Activated naive CD4-positive, alpha-beta T cell treated with anti-CD3 and anti-CD28 coated beads, Interleukin-2, amount 50 U/mL, for 16 hours (primary cell): ENCODE measurements around the gene DDR2.

ENCODE experiments used
- DNase-seq: peaks from one replicate; pipeline ENCODE4 v3.0.0-alpha.2; 2020

DDR2 gene

DNA sequence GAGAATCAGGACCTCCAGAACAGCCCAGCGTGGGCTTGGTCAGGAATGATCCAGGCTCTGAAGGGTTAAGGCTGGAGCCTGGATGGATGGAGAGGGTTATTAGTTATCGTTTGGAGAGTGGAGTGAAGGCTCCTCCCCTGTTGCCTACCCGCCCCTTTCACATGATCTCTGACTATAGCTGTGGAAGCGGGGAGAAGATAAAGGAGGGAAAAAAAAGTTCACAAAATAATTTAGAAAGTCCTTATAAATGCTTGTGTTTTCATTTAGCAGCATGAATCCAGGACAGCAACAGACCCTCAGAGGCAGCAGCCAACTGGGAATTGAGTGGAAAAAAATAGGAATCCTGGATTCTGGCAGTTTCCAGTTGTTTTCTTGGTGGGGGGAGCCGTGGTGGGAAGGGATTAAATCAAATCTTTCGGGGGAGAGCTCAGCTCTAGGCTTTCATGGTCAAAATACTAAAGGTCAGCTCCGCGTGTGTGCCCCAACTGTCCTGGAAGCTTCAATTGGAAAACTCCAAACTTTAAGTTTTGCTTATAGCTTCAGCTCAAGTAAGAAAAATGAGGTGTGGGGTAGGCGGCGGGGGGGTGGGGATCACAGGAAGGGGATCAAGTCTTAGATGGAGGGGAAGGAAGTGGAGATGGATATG lies 595 bp upstream of the DDR2 start:
- no peak for DNase-seq

GRCh38 chr1:162632698-162633080 lies 425 bp downstream of the DDR2 start:
- DNase-seq: no peak

- no peak for DNase-seq
These were observed 958 bp downstream of the DDR2 start for GRCh38 chr1:162633081-162633762.

- DNase-seq: no peak
These were observed 3.2 kb downstream of the DDR2 start for GRCh38 chr1:162635418-162635817.

DNA sequence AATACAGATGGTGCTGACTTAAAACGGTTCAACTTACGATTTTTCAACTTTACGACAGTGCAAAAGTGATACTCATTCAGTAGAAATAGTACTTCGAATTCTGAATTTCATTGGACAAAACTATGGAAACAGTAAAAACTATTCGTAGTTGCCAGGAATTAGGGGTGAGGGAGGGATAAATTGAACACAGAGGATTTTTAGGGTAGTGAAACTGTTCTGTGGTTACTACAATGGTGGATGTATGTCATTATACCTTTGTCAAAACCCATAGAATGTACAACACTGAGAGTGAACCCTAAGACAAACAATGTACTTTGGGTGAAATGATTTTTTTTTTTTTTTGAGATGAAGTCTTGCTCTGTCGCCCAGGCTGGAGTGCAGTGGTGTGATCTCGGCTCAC lies 7.5 kb downstream of the DDR2 start:
- no peak for DNase-seq

GRCh38 chr1:162641114-162641513 lies 8.8 kb downstream of the DDR2 start:
- DNase-seq: no peak

DNA sequence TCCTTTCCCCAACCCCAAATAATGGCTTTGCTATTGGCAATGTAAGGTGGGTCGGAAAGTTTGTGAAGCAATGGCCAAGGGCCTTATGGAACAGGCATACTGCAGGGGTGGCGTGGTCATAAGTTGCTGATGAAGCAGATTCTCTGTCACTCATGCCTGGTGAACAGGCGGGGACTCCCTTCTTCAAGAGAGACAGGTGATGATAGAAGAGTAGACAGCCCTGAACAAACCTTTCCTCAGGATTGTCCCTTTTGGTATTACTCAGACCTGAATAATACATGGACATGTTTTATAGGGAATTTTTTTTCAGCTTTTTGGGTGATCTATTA lies 12.7 kb downstream of the DDR2 start:
- no peak for DNase-seq

DNA sequence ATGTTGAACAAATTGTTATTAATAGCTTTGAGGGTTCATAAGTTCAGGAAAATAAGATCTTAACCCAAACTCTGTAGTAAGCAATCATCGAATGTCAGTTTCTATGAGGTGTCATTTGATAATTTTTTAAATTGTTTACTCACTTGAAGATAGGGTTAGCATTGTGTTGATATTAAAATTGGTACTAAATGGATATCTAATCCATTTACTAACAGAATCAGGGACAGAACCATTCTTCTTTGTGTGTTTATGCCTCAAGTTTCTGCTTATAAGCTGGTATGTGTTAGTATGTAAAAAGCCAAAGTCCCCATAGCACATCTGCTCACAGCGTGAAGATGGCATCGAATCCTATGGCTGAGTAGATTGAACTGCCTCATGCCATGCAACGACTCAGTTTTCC lies 13.4 kb downstream of the DDR2 start:
- DNase-seq: no peak

- DNase-seq: no peak
These were observed 17.3 kb downstream of the DDR2 start for GRCh38 chr1:162649583-162649982.

DNA sequence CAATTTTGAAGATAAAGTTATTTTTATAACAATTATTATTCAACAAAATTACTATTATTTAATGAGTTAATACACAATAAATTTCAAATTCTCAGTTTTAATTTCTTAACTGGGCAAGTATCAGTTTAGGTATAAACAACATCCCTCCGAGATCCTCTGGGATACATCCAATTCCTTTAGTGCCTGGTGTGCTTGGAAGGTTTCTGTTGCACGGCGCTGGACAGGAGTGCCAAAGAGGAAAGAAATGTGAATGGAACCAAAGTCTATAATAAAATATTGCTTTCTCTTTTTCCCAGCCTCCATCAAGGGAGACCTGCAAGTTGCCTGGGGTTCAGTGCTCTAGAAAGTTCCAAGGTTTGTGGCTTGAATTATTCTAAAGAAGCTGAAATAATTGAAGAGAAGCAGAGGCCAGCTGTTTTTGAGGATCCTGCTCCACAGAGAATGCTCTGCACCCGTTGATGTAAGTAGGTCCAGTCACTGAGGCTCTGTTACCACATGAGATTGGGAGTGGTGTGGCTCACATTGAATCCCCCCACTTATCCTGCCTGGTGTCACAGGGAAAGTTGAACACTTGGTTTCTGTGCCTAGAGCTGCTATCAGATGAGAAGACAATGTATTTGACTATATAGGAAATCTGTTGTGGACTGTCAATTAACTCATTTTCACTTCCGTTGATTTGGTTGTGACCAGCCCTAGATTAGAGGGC lies 22.8 kb downstream of the DDR2 start:
- no peak for DNase-seq

DNA sequence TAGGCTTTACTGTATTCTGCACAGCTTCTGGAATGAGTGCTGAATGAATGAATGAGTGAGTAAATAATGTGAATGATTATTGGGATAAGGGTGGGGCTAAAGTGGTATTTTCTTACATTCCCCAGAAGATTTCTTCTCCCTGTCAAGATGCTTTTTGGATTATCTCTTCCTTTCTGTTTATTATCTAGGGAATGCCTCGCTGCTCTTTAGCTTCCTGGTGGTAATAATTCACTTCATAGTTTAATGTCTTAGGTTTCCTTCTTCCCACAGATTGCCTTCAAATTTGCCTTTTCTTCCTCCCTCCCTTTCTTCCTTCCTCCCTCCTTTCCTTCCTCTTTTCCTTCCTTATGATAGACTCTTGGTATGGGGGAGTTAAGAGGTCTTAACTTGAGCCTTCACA lies 24.0 kb downstream of the DDR2 start:
- DNase-seq: no peak

DNA sequence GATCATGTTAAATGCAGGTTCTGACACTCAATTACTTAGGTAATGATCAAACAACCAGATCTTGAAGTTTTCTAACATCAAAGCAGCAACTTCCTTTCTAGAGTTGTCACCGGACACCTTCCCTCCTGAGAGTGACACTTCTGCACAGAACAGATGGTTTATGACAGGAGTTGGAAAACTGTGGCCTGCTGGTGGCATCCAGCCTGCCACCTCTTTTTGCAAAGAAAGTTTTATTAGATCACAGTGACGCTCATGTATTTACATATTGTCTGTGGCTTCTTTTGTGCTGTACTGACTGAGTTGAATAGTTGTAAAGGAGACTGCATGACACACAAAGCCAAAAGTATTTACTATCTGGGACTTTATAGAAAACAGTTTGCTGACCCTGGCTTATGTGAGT lies 28.3 kb downstream of the DDR2 start:
- no peak for DNase-seq

DNA sequence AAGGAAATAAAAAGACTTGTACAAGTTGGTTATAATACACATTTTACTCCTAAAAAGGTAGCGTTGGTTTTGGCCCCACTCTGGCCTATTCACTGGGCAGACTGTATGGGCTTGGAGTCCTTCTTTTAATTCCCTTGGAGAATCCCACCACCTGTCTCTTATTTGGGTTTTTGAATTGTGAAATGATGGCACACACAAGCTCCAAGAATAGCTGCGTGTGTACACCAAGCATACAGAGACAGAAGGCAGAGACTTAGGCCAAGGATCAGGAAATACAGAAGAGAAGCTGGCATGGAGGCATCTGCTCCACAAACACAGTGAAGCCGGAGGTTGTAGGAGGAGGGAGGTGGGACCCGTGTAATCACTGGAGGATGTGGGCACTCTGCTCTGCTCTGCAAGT lies 29.1 kb downstream of the DDR2 start:
- DNase-seq: no peak

- DNase-seq: no peak
These were observed 29.7 kb downstream of the DDR2 start for GRCh38 chr1:162662013-162662412.

- DNase-seq: no peak
These were observed 30.8 kb downstream of the DDR2 start for GRCh38 chr1:162663086-162663485.

GRCh38 chr1:162663589-162664106 lies 31.4 kb downstream of the DDR2 start:
- DNase-seq: no peak

- DNase-seq: no peak
These were observed 33.9 kb downstream of the DDR2 start for GRCh38 chr1:162666006-162666645.

DNA sequence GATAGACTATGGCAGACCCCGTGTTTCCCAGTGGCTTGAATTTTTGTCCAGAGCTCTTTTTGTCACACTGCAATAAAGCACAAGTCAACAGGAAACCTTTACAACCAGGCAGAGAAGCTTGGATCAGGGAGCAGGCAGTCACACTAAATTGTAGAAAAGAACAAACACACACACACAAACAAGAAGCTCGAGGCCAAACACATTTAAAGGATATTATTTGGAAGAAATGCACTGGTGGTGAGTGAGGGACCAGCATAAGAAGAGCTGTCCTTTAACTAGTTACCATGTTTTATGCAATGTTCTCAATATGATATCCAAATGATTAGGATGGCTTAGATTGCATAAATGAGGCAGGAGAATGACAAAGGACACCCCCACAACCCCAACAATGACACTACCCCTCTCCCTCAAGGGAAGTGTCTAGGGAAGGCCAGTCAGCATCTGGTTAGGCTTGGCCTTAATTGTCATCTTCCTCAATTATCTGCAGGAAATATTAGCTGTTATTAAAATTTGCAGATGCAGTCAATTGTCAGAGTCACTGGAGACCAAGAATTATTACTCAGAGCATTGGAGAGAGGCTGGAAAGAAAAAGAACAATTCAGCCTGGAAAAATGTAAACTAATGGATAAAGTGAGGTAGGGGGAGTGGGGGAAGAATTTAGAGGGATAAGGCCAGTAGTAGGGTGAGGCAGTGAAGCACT lies 35.3 kb downstream of the DDR2 start:
- no peak for DNase-seq

- no peak for DNase-seq
These were observed 38.8 kb downstream of the DDR2 start for GRCh38 chr1:162670928-162671663.

- DNase-seq: no peak
These were observed 39.6 kb downstream of the DDR2 start for GRCh38 chr1:162671664-162672410.

DNA sequence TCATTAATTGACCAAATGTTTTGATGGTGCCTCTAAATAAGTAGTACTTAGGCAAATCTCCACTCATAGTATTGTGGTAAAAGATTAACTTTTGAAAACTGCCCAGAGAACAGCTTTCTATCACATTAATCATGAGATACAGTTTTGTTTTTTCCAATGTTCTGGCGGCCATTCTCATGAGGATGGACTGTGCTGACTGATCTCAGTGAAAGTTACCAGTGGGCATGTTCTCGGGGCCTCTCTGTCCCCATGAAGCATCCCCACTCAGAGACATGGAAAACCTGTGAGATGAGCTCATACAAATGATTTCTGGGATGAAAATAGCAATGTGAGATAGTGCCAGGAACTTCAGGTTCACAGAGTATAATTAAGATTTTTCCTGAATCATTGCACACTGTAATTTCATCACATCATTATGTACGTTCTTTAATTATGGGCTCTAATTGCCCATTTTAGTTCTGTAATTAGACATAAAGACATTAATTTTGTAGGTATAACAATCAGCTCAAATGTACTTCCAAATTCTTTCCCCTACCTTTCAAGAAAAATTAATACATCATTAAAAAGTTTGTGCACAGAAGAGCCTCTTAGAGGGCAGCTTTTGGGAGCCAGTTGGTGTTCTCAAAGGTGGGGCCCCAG lies 40.5 kb downstream of the DDR2 start:
- DNase-seq: no peak
